Measurements from ENCODE around the gene CCDC60. TPM values are rescaled to one million over a fixed set of nuclear protein-coding genes. Genes with fewer than 3 reads are reported as not detected.

The CCDC60 gene
- total and polyA plus RNA-seq, 10 of the 15 experiments (the other 5 are each of a cell fraction or from before 2014, with no cell fraction given) = 0.19 TPM; not detected in 9

- H3K4me1 ChIP-seq (ENCODE audit: control insufficient read depth, insufficient read depth, low read length) = no peaks in the 10 kb centered on the region
- no peak for TF ChIP-seq E4F1 (IDR thresholded peaks at IDR 0.05; ENCODE audit: borderline replicate concordance, partially characterized antibody)
- no peak for TF ChIP-seq EP300 (IDR thresholded peaks at IDR 0.05; ENCODE audit: borderline replicate concordance in 1 of 2, control insufficient read depth in 1 of 2, low read depth in 2 of 2, low read length in 2 of 2)
- TF ChIP-seq, protein P1, sequence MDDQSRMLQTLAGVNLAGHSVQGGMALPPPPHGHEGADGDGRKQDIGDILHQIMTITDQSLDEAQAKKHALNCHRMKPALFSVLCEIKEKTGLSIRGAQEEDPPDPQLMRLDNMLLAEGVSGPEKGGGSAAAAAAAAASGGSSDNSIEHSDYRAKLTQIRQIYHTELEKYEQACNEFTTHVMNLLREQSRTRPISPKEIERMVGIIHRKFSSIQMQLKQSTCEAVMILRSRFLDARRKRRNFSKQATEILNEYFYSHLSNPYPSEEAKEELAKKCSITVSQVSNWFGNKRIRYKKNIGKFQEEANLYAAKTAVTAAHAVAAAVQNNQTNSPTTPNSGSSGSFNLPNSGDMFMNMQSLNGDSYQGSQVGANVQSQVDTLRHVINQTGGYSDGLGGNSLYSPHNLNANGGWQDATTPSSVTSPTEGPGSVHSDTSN (IDR thresholded peaks at IDR 0.05; ENCODE audit: insufficient replicate concordance, low read depth, low read length) = no peak
- H4K20me1 ChIP-seq (ENCODE audit: control insufficient read depth, insufficient read depth) = no peaks in the 10 kb centered on the region
- no peak overlapping the region for H3K27ac ChIP-seq (ENCODE audit: control insufficient read depth, insufficient read depth)
- H3K4me2 ChIP-seq (ENCODE audit: control insufficient read depth, insufficient read depth) = no peak overlapping the region
- no peak overlapping the region for H2AFZ ChIP-seq (ENCODE audit: control insufficient read depth, low read depth, low read length)
- intact Hi-C loops (cut with micrococcal nuclease; ENCODE audit: unreplicated experiment) (no loop called here), in situ Hi-C loops (cut with MboI) (no loop called here)
- no peak for FAIRE-seq
- 38% methylated on average over 2 of the region's 2 CpGs for WGBS (ENCODE audit: insufficient coverage, insufficient replicate concordance, low lambda C conversion rate, missing lambda C conversion rate)
- H3K9ac ChIP-seq (ENCODE audit: control insufficient read depth, insufficient read depth, low read length) = no peak overlapping the region
- ChIA-PET POLR2A (no interaction called here), RAD21 (ENCODE audit: unreplicated experiment) (no interaction called here), SMC1A (ENCODE audit: uncharacterized antibody, unreplicated experiment) (no interaction called here), CTCF (interaction anchor here (1.4 to 2.1 kb wide), 2 partner anchors 81 to 134 kb away, joined by 4 to 9 read pairs; no protein-coding TSS in a partner anchor)
- H3K36me3 ChIP-seq (ENCODE audit: control insufficient read depth in 2 of 2, insufficient read depth in 2 of 2, low read length in 1 of 2) = no peaks in the 10 kb centered on the region
- no peaks in the 10 kb centered on the region for H3K9me3 ChIP-seq (replicated peaks; ENCODE audit: control insufficient read depth, insufficient read depth, low read length)
- DNase-seq (ENCODE audit: low read depth, low spot score) = no peak
- H3K27me3 ChIP-seq (replicated peaks in 1 of 2; ENCODE audit: control insufficient read depth in 2 of 2, insufficient read depth in 2 of 2, low read length in 1 of 2) = no peaks in the 10 kb centered on the region
- no peak overlapping the region for H3K4me3 ChIP-seq
- BruUV-seq (replicated peaks) = no TSS peak
- ATAC-seq = no peak
- no peaks in the 10 kb centered on the region for H3K79me2 ChIP-seq (ENCODE audit: control insufficient read depth, insufficient read depth, low read length)
These were observed 243.6 kb downstream of the CCDC60 start for GRCh38 chr12:119578112-119578511.

All from GM12878 (cell line).